NCI-H1436 (cell line): ENCODE results near the gene CTAG1B.
"Not testable (repeated sequence)": the region's sequence is repeated elsewhere in the genome, so short reads cannot be mapped to it uniquely, and the experiment has no call there.

ENCODE experiments used
- DNase-seq: peaks from one replicate; lab custom pipeline; 2025; lab: John Stamatoyannopoulos, UW

The CTAG1B gene

DNA sequence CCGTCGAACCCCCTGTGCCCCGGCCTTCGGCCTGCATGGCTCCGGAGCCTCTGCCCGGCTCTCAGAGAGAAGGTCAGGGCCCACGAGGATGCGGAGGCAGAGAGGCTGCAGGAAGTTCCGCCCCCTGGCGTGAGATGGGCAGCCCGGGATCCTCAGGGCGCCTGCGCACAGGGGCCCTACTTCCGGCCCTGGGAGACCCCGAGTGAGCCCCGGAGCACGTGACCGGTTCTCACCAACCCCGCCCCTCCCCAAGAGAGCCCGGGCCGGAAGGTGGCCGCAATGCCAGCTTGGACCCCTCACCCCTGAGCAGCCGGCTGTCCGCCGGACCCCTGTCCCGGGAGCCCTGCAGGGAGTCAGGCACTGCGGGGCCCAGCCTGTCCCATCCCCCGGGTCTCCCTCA, at the start of gene CTAG1B:
Gene CTAG1B, minus strand, starts transcription at position 101 of the 400 bp plus-strand sequence. Its CDS starts 64 bp downstream, at position 37.
- DNase-seq, result not testable (repeated sequence)

DNA sequence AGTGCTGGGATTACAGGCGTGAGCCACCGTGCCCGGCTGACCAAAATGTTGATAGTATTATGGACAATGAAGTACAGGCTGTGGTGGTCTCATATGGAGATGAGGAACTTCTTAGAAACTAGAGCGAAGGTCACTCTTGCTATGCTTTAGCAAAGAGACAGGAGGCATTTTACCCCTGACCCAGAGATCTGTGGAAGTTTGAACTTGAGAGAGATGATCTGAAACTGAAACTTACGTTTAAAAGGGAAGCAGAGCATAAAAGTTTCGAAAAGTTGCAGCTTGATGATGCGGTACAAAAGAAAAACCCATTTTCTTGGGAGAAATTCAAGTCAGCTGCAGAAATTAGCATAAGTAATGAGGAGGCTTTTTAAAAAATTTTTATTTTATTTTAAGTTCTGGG, 42.8 kb upstream of the CTAG1B start:
- DNase-seq, result no peak

- no peak for DNase-seq
These were observed 42.1 kb upstream of the CTAG1B start for GRCh38 chrX:154661170-154661569.

DNA sequence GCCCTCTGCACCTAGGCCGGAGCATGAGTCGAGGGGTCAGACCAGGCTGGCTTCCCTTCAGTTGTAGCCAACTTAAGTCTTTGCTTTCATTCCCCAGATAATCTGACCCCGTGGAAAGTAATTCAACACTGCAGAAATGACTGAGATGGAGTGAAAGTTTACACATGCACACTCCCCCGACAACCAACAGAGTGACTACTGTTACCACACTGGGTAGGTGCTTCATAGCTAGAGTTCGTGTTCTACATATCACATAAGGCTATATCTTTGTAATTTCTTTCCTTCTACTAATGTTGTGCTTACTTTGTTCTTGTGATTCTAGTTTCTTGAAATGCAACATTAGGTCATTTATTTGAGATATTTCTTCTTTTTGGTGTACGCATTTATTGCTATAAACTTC, 41.5 kb upstream of the CTAG1B start:
- DNase-seq, result no peak

- no peak for DNase-seq
These were observed 39.9 kb upstream of the CTAG1B start for GRCh38 chrX:154658957-154659356.

DNA sequence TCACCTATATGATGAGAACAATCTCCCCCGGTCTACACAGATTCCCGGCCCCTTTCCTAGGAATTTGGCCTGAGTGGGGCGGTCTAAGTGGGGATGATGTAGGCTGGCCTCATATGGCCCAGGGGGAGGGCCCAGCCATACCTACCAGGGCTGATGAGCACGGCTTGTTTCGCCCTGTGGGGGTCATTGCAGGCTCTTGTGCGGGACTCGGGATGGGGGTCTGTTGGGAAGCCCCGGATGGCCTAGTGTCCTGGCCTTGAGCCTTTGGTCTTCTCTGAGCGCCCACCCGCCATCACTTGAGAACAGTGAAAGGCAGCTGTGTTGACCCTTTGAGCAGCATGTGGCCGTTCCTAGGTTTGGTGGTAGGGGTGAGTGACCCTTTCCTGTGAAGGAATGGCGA, 39.1 kb upstream of the CTAG1B start:
- DNase-seq, result no peak

- no peak for DNase-seq
These were observed 38.2 kb upstream of the CTAG1B start for GRCh38 chrX:154657226-154657805.

- DNase-seq, result no peak
These were observed 36.7 kb upstream of the CTAG1B start for GRCh38 chrX:154655786-154656185.

GRCh38 chrX:154655346-154655745, 36.3 kb upstream of the CTAG1B start:
- no peak for DNase-seq

DNA sequence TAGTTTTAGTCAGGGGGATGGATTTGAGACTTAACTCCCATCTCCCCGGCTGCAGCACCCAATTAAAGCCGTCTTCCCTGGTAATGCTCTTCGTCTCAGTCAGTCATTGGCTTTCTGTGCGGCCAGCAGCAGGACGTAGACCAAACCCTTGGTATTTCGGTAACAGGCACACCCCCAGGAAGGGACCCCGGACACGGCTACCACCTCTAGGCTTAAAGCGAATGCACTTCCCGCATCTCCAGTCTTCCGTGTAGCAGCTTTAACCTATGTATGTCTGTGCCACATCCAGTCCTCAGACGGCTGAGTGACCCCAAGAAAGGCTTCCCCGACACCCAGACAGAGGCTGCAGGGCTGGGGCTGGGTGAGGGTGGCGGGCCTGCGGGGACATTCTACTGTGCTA, 35.8 kb upstream of the CTAG1B start:
- no peak for DNase-seq

GRCh38 chrX:154654372-154654771, 35.3 kb upstream of the CTAG1B start:
- DNase-seq, result no peak

DNA sequence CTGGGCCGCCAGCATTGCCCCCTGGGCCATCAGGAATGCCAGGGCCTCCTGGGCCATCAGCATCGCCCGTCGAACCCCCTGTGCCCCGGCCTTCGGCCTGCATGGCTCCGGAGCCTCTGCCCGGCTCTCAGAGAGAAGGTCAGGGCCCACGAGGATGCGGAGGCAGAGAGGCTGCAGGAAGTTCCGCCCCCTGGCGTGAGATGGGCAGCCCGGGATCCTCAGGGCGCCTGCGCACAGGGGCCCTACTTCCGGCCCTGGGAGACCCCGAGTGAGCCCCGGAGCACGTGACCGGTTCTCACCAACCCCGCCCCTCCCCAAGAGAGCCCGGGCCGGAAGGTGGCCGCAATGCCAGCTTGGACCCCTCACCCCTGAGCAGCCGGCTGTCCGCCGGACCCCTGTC, 34.3 kb upstream of the CTAG1B start, which contains the start of gene CTAG2:
Gene CTAG2, minus strand, starts transcription at position 167 of the 400 bp plus-strand sequence. Its CDS starts 64 bp downstream, at position 103.
- DNase-seq, result not testable (repeated sequence)

DNA sequence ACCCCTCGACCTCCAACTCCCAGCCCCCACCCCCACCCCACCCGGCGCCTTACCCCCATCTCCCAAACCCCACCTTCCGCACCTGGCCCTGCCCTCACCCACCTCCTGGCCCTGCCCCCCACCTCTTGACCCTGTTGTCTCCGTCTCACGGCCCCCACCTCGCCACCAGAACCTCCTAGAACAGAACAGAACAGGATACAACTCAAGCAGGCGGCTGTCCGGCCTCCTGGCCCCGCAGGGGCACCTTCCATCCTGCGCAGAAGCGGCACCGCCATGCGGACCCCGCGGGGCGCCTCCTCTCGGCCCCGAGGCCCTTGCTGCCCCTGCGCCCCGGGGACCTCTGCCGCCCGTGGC, 33.9 kb upstream of the CTAG1B start:
- no peak for DNase-seq

DNA sequence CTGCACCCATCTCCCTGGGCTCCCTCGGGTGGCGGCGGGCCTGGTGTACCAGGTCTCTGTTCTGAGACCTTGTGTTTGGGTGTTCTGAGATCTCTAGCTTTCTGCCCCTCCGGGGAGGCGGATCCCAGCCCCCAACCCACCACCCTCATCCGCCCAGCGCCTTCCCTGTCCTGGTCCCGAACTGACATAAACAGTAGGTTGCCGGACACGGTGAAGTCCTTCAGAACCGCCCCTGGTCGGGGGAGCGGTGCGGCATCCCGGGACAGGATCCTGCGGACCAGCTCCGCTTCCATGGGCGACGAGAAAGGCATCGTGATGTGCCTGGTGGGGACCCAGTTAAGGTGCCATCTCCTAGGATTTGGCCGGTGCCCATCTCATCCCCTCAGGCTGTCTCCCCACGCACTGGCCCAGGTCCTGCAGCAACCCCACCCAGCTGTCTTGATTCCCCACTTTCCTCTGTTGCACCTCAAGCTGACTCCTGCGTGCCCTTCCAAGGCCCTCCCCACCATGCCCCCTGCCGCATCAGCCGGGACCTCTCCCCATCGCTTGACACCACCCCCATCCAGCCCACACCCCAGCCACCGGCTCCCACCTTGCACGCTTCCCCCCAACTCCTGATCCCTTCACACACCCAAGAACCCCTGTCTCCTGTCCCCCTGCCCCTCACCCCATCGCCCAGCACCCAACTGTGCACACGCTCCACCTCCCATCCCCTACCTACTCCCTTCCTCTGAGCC, 33.4 kb upstream of the CTAG1B start:
- no peak for DNase-seq

DNA sequence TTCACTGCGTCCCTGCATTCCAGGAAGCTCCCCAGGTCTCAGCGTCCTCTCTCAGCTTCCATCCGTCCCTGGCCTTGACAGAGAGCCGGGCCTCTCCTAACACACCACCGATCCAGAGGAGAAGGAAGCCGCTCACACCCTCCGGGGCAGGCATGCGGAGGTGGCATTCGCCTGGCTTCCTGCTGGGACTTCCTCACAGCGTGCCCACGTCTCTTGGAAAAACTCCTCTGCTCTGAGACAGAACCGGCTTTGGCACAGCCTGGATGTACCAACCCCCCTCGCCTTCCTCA, 31.1 kb upstream of the CTAG1B start:
- DNase-seq, result no peak

DNA sequence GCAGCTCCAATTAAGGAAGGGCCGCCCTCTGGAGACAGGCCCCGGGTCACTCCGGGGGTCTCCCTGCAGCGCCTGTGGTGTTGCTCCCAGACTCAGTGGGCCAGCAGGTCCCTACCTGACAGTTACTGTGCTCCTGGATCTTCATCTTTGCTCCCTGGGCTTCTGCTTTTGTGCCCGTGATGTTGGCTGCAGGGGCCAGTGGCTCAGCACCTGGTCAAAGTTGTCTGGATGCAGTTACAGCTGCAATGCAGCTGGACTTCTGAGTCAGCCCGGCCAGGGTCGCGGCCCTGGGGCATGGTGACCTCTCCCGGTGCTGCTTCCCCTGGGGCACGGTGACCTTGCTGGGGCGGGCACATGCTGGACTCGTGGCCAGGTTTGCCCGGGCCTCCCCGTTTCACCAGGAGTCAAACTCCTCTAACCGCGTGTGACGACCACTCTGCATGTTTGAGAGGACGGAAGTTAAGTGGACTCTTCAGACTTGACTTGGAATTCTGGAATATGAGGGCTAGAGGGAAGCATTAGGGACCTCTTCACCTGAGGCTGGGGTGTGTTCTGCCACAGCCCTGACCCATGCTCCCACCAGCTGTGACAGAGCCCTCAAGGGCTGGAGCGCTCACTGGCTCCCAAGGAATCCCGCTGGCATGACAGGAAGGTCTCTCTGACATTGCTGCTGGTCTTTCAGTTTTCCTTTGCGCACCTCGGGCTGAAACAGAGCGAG, 30.6 kb upstream of the CTAG1B start:
- no peak for DNase-seq

- DNase-seq, result no peak
These were observed 29.8 kb upstream of the CTAG1B start for GRCh38 chrX:154648931-154649330.

GRCh38 chrX:154645745-154646378, 26.8 kb upstream of the CTAG1B start:
- not testable (repeated sequence) for DNase-seq

DNA sequence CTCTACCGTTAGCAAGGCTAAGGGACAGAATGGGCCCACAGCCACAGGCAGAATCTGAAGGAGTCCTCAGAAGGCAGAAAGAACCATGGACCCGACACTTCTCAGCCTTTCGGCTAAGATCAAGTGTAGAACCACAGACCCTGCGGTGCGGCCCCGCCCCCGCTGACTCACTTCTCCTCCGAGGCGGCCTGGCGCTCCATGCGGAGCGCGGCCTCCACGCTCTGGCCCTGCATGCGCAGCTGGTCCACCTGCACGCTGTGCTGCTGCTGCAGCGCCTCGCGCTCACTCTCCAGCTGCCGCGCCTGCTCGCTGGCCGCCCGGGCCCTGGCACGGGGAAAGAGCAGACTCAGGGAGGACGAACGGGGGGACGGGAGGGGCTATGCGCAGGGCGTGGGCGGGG, 24.6 kb upstream of the CTAG1B start:
- DNase-seq, result not testable (repeated sequence)

GRCh38 chrX:154641740-154642139, 22.7 kb upstream of the CTAG1B start:
- not testable (repeated sequence) for DNase-seq

DNA sequence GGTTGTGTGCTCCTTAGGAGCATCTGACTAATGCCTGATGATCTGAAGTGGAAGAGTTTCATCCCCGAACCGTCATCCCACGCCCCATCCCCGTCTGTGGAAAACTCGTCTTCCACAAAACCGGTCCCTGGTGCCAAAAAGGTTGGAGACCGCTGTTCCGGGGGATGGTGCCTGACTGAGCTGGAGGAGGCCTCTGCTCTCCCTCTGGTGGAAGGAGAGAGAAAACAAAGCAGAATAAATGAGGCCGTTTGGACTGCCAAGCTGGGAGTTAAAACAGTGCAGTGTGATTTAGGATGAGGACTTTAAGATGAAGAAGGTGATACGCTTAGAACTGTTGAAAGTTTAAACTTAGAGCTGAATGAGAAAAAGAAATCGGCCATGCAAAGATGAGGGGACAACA, 14.6 kb upstream of the CTAG1B start:
- DNase-seq, result not testable (repeated sequence)

GRCh38 chrX:154630949-154631348, 11.9 kb upstream of the CTAG1B start:
- DNase-seq, result not testable (repeated sequence)

GRCh38 chrX:154628960-154629359, 9.9 kb upstream of the CTAG1B start:
- DNase-seq, result not testable (repeated sequence)
